GM12891 (cell line): ENCODE data around the gene C9orf43.

Experiments used
- DNase-seq: peaks from one replicate; pipeline ENCODE4 v3.0.0; 2011; ENCODE audit warnings: low spot score; ENCODE audit not compliant: insufficient read length
- FAIRE-seq: peaks from 2 replicates; lab custom pipeline; 2011; peaks lifted over from hg19 to GRCh38; lab: Jason Lieb, UNC
- PAX5 ChIP-seq: IDR thresholded peaks from 2 replicates; pipeline ENCODE4 v1.6.1; 2011; ENCODE audit warnings: low read length, moderate library complexity, mild to moderate bottlenecking; ENCODE audit not compliant: insufficient read depth, severe bottlenecking
- POLR2A ChIP-seq: IDR thresholded peaks from 2 replicates; pipeline ENCODE4 v1.6.1; 2011; ENCODE audit warnings: low read depth, low read length, control low read depth
- POLR2AphosphoS5 ChIP-seq: IDR thresholded peaks from 2 replicates; pipeline ENCODE4 v1.6.1; 2011; ENCODE audit warnings: low read depth, low read length, control low read depth
- POU2F2 ChIP-seq: IDR thresholded peaks from 2 replicates; pipeline ENCODE4 v1.6.1; 2011; ENCODE audit warnings: low read depth, mild to moderate bottlenecking, control low read depth, low read length, moderate library complexity
- SPI1 ChIP-seq: IDR thresholded peaks from 2 replicates; pipeline ENCODE4 v1.6.1; 2011; ENCODE audit warnings: low read depth, low read length, control low read depth
- TAF1 ChIP-seq: IDR thresholded peaks from 2 replicates; pipeline ENCODE4 v1.6.1; 2011; ENCODE audit warnings: low read depth, low read length, control low read depth

Gene C9orf43

GRCh38 chr9:113475992-113476391 is 65.4 kb downstream of the C9orf43 start:
- no peak for DNase-seq
- no peak for FAIRE-seq
- no peak for TF ChIP-seq POLR2A

- FAIRE-seq = no peak
- TF ChIP-seq TAF1 (no peak), PAX5 (no peak), SPI1 (no peak), POLR2A (no peak), POLR2AphosphoS5 (no peak), POU2F2 (no peak)
- no peak for DNase-seq
Measured at GRCh38 chr9:113476511-113476916, 66.0 kb downstream of the C9orf43 start.

- TF ChIP-seq PAX5 = no peak
- TF ChIP-seq SPI1 = no peak
- TF ChIP-seq TAF1 = no peak
- TF ChIP-seq POLR2A = no peak
- no peak for TF ChIP-seq POLR2AphosphoS5
- TF ChIP-seq POU2F2 = no peak
- no peak for DNase-seq
- FAIRE-seq = no peak
Measured at GRCh38 chr9:113477058-113477457, 66.5 kb downstream of the C9orf43 start.

GRCh38 chr9:113477661-113478060 is 67.1 kb downstream of the C9orf43 start:
- FAIRE-seq (no peak), DNase-seq (no peak)
- no peak for TF ChIP-seq SPI1
- no peak for TF ChIP-seq POU2F2
- TF ChIP-seq POLR2AphosphoS5 = no peak
- no peak for TF ChIP-seq TAF1
- no peak for TF ChIP-seq POLR2A
- no peak for TF ChIP-seq PAX5

- no peak for DNase-seq
- FAIRE-seq = peak; percentile 48
- TF ChIP-seq POLR2AphosphoS5 (no peak), POU2F2 (no peak), SPI1 (no peak), POLR2A (no peak), PAX5 (no peak), TAF1 (no peak)
Measured at GRCh38 chr9:113479174-113479621, 68.7 kb downstream of the C9orf43 start.
